Naive thymus-derived CD4-positive, alpha-beta T cell (primary cell): ENCODE results near the gene ARVCF. TPM values are rescaled to one million over a fixed set of nuclear protein-coding genes. Genes with fewer than 3 reads are reported as not detected.
A peak's percentile ranks its signal among the peaks of the same experiment; 100 is the strongest.

Experiments used
- ATAC-seq: fragments of 150-1000 bp; cut with Tn5 transposase; 2 replicates; pipeline ENCODE4 v1.10.0; 2021; ENCODE audit warnings: mild to moderate bottlenecking, moderate library complexity
- CTCF ChIA-PET: fragments of 350-600 bp; sonication (Branson Sonifier 250); formaldehyde crosslinking; loops from one replicate; lab custom pipeline; 2021; ENCODE audit warnings: antibody characterized with exemption; lab: Charles Lee
- POLR2A ChIA-PET: fragments of 350-600 bp; sonication (Branson Sonifier 250); formaldehyde crosslinking; loops from one replicate; lab custom pipeline; 2021; ENCODE audit warnings: antibody characterized with exemption, inconsistent platforms; lab: Charles Lee
- DNase-seq, 9 donors: peaks; one replicate each; pipeline versions ENCODE4 v3.0.0 to v3.0.0-alpha.2; 2020 to 2022; ENCODE audit warnings: mixed read lengths in 1 of 9
- H3K27ac ChIP-seq: one replicate; pipeline ENCODE4 v1.7.0; 2013; ENCODE audit warnings: mild to moderate bottlenecking, low read depth, low read length, moderate library complexity
- H3K27me3 ChIP-seq, 2 donors: one replicate each; pipeline ENCODE4 v1.7.0; 2013; ENCODE audit warnings: low read length in 2 of 2, mild to moderate bottlenecking in 2 of 2, moderate library complexity in 2 of 2; ENCODE audit not compliant: control insufficient read depth in 2 of 2, insufficient read depth in 2 of 2
- H3K36me3 ChIP-seq, 3 experiments: 1 replicate in 2 of 3; 2 replicates in 1 of 3; pipeline ENCODE4 v1.7.0; 2013; ENCODE audit warnings: low read length in 3 of 3, mild to moderate bottlenecking in 3 of 3, moderate library complexity in 1 of 3; ENCODE audit not compliant: insufficient read depth in 3 of 3, control insufficient read depth in 2 of 3
- H3K4me1 ChIP-seq, 2 donors: one replicate each; pipeline ENCODE4 v1.7.0; 2013; ENCODE audit warnings: low read length in 2 of 2, mild to moderate bottlenecking in 2 of 2, moderate library complexity in 1 of 2; ENCODE audit not compliant: control insufficient read depth in 2 of 2, insufficient read depth in 2 of 2
- H3K4me3 ChIP-seq: 2 replicates; pipeline ENCODE4 v1.7.0; 2013; ENCODE audit warnings: mild to moderate bottlenecking, low read length
- H3K9me3 ChIP-seq, 3 experiments: 1 replicate in 2 of 3; 2 replicates in 1 of 3; pipeline ENCODE4 v1.7.0; 2013; ENCODE audit warnings: low read length in 3 of 3; ENCODE audit not compliant: control insufficient read depth in 2 of 3
- H3K27ac Mint-ChIP-seq, 9 donors: one replicate each; pipeline ENCODE4 v1.8.0; 2020 to 2022; ENCODE audit warnings: mixed read lengths in 9 of 9, mild to moderate bottlenecking in 8 of 9, moderate library complexity in 5 of 9, inconsistent platforms in 2 of 9
- H3K27me3 Mint-ChIP-seq, 5 donors: one replicate each; pipeline ENCODE4 v1.8.0; 2021 to 2022; ENCODE audit warnings: mixed read lengths in 5 of 5, mild to moderate bottlenecking in 1 of 5
- H3K36me3 Mint-ChIP-seq, 5 donors: one replicate each; pipeline ENCODE4 v1.8.0; 2020 to 2022; ENCODE audit warnings: mixed read lengths in 5 of 5, mild to moderate bottlenecking in 3 of 5, inconsistent platforms in 1 of 5
- H3K4me1 Mint-ChIP-seq, 7 donors: one replicate each; pipeline ENCODE4 v1.8.0; 2020 to 2022; ENCODE audit warnings: mixed read lengths in 7 of 7, mild to moderate bottlenecking in 3 of 7, inconsistent platforms in 1 of 7
- H3K4me3 Mint-ChIP-seq, 10 donors: one replicate each; pipeline ENCODE4 v1.8.0; 2020 to 2022; ENCODE audit warnings: mild to moderate bottlenecking in 10 of 10, mixed read lengths in 10 of 10, moderate library complexity in 6 of 10, inconsistent platforms in 2 of 10
- H3K9me3 Mint-ChIP-seq, 11 donors: one replicate each; pipeline ENCODE4 v1.8.0; 2020 to 2022; ENCODE audit warnings: mixed read lengths in 11 of 11, mild to moderate bottlenecking in 4 of 11, inconsistent platforms in 1 of 11, moderate library complexity in 1 of 11
- intact Hi-C, 2 donors: fragments of 100-400 bp; cut with micrococcal nuclease; formaldehyde crosslinking; loops; one replicate each; pipeline ENCODE4 v1.15.1; 2023
- polyA plus RNA-seq, 2 donors: library from polyadenylated mRNA; unstranded; fragments of 300-500 nt; fragmentation: Illumina TruSeq; gene quantifications; one replicate each; pipeline ENCODE4 v1.2.3, GENCODE V29; 2021
- total RNA-seq, 6 experiments: library from RNA in 5 of 6; stranded (reverse) in 5 of 6; gene quantifications; 1 replicate in 5 of 6; 2 replicates in 1 of 6; pipeline ENCODE4 v1.2.3 and lab custom pipeline; 2021 to 2026

Gene ARVCF
- total and polyA plus RNA-seq, 7 experiments from 2014 or later: 0.74 to 9.2 (median 3.0) TPM

DNA sequence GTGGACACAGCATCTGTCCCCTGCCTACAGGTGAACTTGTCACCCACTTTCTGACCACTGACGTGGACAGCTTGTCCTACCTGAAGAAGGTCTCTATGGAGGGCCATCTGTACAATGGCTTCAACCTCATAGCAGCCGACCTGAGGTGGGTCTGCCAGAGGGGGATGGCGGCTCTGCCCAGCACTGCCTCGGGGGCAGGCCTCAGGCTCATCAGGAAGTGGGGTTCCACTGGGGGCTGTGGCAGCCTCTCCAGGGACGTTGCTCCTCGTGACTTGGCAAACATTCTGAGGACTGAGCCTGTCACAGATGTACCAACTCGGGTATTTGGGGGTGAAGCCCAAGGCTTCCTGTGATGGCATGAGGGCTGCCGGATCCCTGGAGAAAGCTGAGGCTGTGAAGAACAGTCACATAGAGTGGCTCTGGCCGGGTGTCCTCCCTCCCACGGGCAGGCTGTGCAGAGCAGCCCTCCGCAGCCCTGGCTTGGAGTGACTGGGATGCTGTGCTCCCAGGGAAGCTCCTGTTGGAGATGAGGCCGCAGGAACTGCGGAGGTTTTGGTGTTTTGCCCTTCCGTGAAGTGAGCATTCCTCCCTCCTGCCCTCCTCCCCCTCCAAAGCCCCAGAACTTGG, 36.9 kb upstream of the ARVCF start:
- Mint-ChIP-seq H3K27ac (no peak overlapping the region), H3K36me3 (peaks cover 4 to 19% (median 11%) of the 10 kb centered on the region in 5 donors), H3K27me3 (no peaks in the 10 kb centered on the region), H3K4me3 (no peak overlapping the region), H3K9me3 (peaks cover 0 to 3% (median 0%) of the 10 kb centered on the region in 11 donors), H3K4me1 (peaks cover 0 to 6% (median under 1%) of the 10 kb centered on the region in 7 donors)
- H3K4me1 ChIP-seq: no peaks in the 10 kb centered on the region
- no peak overlapping the region for H3K27ac ChIP-seq
- DNase-seq (no peak), ATAC-seq (no peak)
- ChIA-PET POLR2A (no interaction called here), CTCF (no interaction called here)
- no peak overlapping the region for H3K4me3 ChIP-seq
- no peaks in the 10 kb centered on the region for H3K27me3 ChIP-seq
- H3K9me3 ChIP-seq: no peaks in the 10 kb centered on the region
- intact Hi-C loops: no loop called here
- peaks cover 0 to 64% (median 0%) of the 10 kb centered on the region in 3 experiments for H3K36me3 ChIP-seq

DNA sequence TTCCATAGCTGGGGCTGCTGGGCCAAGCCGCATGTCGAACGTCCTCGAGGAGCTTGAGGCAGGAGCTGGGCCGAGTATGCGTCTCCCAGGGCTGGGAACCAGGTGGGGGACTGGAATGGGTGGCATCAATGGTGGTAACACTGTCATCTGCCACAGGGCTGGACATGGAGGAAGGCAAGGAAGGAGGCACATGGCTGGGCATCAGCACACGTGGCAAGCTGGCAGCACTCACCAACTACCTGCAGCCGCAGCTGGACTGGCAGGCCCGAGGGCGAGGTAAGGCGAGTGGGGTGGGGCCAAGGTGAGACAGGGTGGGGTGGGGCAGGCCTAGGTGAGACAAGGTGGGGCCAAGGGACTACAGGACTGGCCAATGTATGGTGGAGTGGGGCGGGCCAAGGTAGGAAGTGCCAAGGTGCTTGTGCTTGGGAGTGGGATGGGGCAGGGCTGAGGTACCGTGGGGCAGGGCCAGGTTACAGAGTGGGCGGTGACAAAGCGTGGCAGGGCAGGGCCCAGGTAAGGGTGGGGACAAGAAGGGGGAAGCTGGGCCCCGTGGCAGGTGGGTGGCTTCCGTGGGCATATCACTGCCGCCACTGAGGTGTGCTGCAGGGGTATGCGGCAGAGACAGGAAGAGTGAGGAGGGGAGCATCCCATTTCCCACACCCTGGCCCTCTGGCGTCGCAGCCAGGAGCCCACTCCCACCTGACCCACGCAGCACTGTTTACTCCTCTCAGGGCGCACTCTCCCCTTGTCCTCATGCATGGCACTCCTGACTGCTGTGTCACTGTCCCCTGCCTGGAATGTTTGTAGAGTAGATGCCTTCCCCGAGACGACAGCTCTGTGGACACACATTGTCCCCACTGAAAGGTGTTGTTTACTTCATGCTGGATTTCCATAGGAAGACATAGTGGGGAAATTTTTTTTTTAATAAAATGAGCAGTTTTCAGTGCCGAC, 36.0 kb upstream of the ARVCF start:
- Mint-ChIP-seq H3K4me1 (peaks cover 0 to 4% (median 0%) of the 10 kb centered on the region in 7 donors), H3K9me3 (peaks cover 0 to 7% (median 0%) of the 10 kb centered on the region in 11 donors), H3K27ac (no peak overlapping the region), H3K4me3 (no peak overlapping the region), H3K27me3 (no peaks in the 10 kb centered on the region), H3K36me3 (peaks cover 0 to 24% (median 17%) of the 10 kb centered on the region in 5 donors)
- Histone ChIP-seq H3K27ac (no peak overlapping the region), H3K4me1 (no peaks in the 10 kb centered on the region), H3K36me3 (peaks cover 0 to 63% (median 0%) of the 10 kb centered on the region in 3 experiments), H3K9me3 (no peaks in the 10 kb centered on the region), H3K27me3 (no peaks in the 10 kb centered on the region), H3K4me3 (no peak overlapping the region)
- POLR2A ChIA-PET: no interaction called here
- no peak for DNase-seq
- intact Hi-C loops: no loop called here
- CTCF ChIA-PET: interaction anchor here (0.6 kb wide), 1 partner anchor 20 kb away, joined by 4 read pairs; no protein-coding TSS in a partner anchor
- no peak for ATAC-seq

DNA sequence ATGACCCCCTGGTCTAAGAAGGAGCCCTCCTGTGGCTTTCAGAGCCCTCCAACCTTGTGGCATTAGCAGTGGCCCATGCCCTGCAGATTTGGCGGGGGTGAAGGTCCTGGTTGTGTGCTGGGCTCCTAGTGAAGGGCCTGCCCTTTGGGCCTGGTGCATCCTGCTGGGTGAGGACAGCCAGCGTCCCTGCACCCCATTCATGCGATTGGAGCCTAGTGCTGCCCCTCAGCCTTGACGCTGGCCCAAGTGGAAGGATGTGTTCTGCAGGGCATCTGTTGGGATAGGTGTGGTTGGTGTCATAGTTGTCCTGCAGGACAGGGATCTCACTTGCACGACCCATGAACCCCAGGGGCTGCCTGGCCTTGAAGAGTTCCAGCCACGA, 35.3 kb upstream of the ARVCF start:
- no peak overlapping the region for H3K27ac ChIP-seq
- DNase-seq (no peak), ATAC-seq (no peak)
- Mint-ChIP-seq H3K4me3 (no peak overlapping the region), H3K36me3 (peaks cover 0 to 28% (median 20%) of the 10 kb centered on the region in 5 donors), H3K4me1 (peaks cover 0 to 5% (median 1%) of the 10 kb centered on the region in 7 donors), H3K27ac (no peak overlapping the region), H3K9me3 (peaks cover 0 to 8% (median 0%) of the 10 kb centered on the region in 11 donors), H3K27me3 (no peaks in the 10 kb centered on the region)
- H3K4me1 ChIP-seq: no peaks in the 10 kb centered on the region
- peaks cover 0 to 58% (median 0%) of the 10 kb centered on the region in 3 experiments for H3K36me3 ChIP-seq
- H3K9me3 ChIP-seq: no peaks in the 10 kb centered on the region
- ChIA-PET CTCF (interaction anchor here (0.6 kb wide), 1 partner anchor 21 kb away, joined by 4 read pairs; no protein-coding TSS in a partner anchor), POLR2A (no interaction called here)
- intact Hi-C loops: no loop called here
- no peaks in the 10 kb centered on the region for H3K27me3 ChIP-seq
- no peak overlapping the region for H3K4me3 ChIP-seq

DNA sequence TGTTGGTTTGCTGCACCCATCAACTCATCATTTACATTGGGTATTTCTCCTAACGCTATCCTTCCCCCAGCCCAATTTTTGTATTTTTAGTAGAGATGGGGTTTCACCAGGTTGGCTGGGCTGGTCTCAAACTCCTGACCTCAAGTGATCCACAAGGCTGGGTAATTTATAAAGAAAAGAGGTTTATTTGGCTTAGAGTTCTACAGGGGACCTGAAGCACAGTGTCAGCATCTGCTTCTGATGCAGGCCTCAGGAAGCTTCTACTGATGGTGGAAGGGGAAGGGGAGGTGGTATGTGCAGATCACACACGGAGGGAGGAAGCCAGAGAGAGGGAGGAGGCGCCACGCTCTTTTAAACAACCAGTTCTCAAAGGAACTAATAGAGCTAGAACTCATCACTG, 30.1 kb upstream of the ARVCF start:
- ATAC-seq: no peak
- no peak overlapping the region for H3K4me3 Mint-ChIP-seq
- Histone ChIP-seq H3K4me3 (no peak overlapping the region), H3K27me3 (no peaks in the 10 kb centered on the region), H3K27ac (no peak overlapping the region), H3K36me3 (peaks cover 0 to 46% (median 0%) of the 10 kb centered on the region in 3 experiments), H3K9me3 (no peaks in the 10 kb centered on the region), H3K4me1 (no peaks in the 10 kb centered on the region)
- DNase-seq: peak in 1 of 9 donors; percentile 7
- H3K27me3 Mint-ChIP-seq: no peaks in the 10 kb centered on the region
- intact Hi-C loops: no loop called here
- peaks cover 0 to 45% (median 27%) of the 10 kb centered on the region in 5 donors for H3K36me3 Mint-ChIP-seq
- H3K27ac Mint-ChIP-seq: peak overlapping the region in 3 of 9 donors; percentile 14 to 80 (median 27)
- ChIA-PET POLR2A (interaction anchor here (0.7 kb wide), 1 partner anchor 66 kb away, joined by 7 read pairs; no protein-coding TSS in a partner anchor), CTCF (no interaction called here)
- H3K4me1 Mint-ChIP-seq: peaks cover 0 to 13% (median 10%) of the 10 kb centered on the region in 7 donors
- H3K9me3 Mint-ChIP-seq: peaks cover 0 to 10% (median 0%) of the 10 kb centered on the region in 11 donors

DNA sequence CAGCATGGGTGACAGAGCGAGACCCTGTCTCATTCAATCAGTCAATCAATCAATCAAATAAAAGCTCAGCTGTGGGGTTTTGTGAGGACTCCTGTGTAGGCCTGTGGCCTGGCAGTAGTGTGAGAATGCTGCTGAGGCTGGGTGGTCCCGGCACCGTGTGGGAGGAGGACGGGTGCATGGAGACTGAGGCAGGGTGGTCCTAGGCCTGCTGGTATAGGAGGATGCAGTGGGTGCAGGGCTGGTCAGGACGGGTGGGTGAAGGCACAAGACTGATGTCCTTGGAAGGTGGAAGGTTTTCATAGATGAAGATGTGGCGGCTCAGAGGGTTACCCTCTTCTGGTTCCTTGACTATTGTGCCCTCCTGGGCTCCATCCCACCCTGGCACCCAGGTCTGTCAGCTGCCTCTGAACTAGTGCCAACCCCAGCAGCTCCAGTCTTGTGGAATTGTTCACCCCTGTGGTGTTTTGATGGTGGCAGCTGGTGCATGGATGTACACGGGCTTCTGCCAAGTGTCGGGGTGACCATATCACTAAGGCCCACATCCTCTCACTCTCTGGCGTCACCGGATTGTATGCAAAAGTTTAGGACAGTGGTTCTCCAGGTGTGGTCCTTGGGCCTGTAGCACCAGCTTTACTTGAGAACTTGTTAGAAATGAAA, 28.0 kb upstream of the ARVCF start:
- peaks cover 0 to 48% (median 0%) of the 10 kb centered on the region in 3 experiments for H3K36me3 ChIP-seq
- no peak overlapping the region for H3K27ac ChIP-seq
- no peaks in the 10 kb centered on the region for H3K27me3 ChIP-seq
- peak overlapping the region in 2 of 9 donors; percentile 28 to 62 for H3K27ac Mint-ChIP-seq
- DNase-seq (no peak), ATAC-seq (no peak)
- H3K4me3 ChIP-seq: no peak overlapping the region
- intact Hi-C loops: no loop called here
- H3K27me3 Mint-ChIP-seq: no peaks in the 10 kb centered on the region
- H3K4me1 Mint-ChIP-seq: peaks cover 0 to 13% (median 10%) of the 10 kb centered on the region in 7 donors
- POLR2A ChIA-PET: no interaction called here
- H3K36me3 Mint-ChIP-seq: peaks cover 0 to 53% (median 33%) of the 10 kb centered on the region in 5 donors
- peaks cover 0 to 10% (median 0%) of the 10 kb centered on the region in 11 donors for H3K9me3 Mint-ChIP-seq
- CTCF ChIA-PET: interaction anchor here (0.6 kb wide), 1 partner anchor 416 kb away, joined by 6 read pairs; no protein-coding TSS in a partner anchor
- no peaks in the 10 kb centered on the region for H3K9me3 ChIP-seq
- H3K4me3 Mint-ChIP-seq: no peak overlapping the region
- H3K4me1 ChIP-seq: no peaks in the 10 kb centered on the region

DNA sequence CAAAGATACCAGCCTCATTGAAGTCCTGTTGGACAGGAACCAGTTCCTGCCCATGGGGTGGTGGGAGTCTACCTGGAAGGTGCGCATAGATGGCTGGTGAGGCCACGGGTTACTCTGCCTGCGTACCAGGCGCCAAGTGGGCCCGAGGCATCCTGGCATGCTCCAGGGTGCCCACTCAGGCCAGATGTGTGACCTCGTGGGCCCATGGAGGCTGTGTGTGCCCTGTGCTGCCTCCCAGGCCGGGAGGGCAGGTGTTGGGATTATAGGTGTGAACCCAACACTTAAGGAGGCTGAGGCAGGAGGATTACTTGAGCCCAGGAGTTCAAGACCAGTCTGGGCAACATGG, 27.3 kb upstream of the ARVCF start:
- Mint-ChIP-seq H3K27ac (no peak overlapping the region), H3K4me1 (peaks cover 0 to 13% (median 10%) of the 10 kb centered on the region in 7 donors), H3K4me3 (no peak overlapping the region), H3K9me3 (peaks cover 0 to 8% (median 0%) of the 10 kb centered on the region in 11 donors), H3K36me3 (peaks cover 0 to 51% (median 31%) of the 10 kb centered on the region in 5 donors), H3K27me3 (no peaks in the 10 kb centered on the region)
- intact Hi-C loops: no loop called here
- Histone ChIP-seq H3K27ac (no peak overlapping the region), H3K4me3 (no peak overlapping the region), H3K36me3 (peaks cover 0 to 51% (median 0%) of the 10 kb centered on the region in 3 experiments), H3K9me3 (no peaks in the 10 kb centered on the region), H3K27me3 (no peaks in the 10 kb centered on the region), H3K4me1 (no peaks in the 10 kb centered on the region)
- CTCF ChIA-PET: interaction anchor here (0.6 kb wide), 1 partner anchor 417 kb away, joined by 6 read pairs; no protein-coding TSS in a partner anchor
- DNase-seq (no peak), ATAC-seq (no peak)
- POLR2A ChIA-PET: no interaction called here
